ENCODE data around the gene C20orf204. TPM values are rescaled to one million over a fixed set of nuclear protein-coding genes. Genes with fewer than 3 reads are reported as not detected.

C20orf204 gene
- total and polyA plus RNA-seq, 2 of the 8 experiments (the other 6 are each of a cell fraction or from before 2014, with no cell fraction given): 0.39 to 0.52 TPM

DNA sequence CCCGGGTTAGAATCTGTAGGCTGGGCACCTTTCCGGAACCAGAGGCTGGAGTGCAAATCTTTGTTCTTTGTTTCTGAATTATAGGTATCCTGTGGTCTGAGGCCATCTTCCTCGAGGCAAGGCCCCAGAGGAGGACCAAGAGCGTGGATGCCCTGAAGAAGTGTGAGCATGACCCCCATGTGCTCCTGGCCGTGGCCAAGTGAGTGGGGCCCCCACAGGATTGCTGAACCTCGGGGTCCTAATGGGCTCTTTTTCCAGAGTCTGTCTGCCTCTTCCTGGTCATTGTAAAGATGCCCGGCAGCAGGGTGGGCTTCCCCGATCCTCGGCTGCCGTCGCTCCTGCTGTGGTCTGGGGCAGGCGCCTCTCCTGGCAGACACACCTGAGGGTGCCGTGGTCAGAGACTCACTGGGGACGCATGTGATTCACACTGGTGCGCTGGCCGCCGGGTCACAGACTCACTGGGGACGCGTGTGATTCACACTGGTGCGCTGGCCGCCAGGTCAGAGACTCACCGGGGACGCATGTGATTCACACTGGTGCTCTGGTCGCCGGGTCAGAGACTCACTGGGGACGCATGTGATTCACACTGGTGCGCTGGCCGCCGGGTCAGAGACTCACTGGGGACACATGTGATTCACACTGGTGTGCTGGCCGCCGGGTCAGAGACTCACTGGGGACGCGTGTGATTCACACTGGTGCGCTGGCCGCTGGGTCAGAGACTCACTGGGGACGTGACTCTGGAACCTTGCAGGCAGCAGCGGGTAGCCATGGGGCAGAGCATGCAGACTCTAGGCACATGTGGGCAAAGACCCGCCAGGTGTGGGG, 6.5 kb upstream of the C20orf204 start:
- FAIRE-seq: no peak
- Histone ChIP-seq H2BK12ac (ENCODE audit: low read depth, low read length) (no peak overlapping the region), H3K36me3 (ENCODE audit: control insufficient read depth in 2 of 4, insufficient read depth in 4 of 4, low read length in 3 of 4) (peaks cover 21 to 58% (median 44%) of the 10 kb centered on the region in 4 experiments), H3K23ac (ENCODE audit: insufficient read length) (no peak overlapping the region), H3K9ac (replicated peaks in 1 of 4; ENCODE audit: extremely low read depth in 1 of 4, low read depth in 3 of 4, low read length in 3 of 4) (no peak overlapping the region), H3K79me1 (ENCODE audit: low read depth, low read length) (peaks cover 2% of the 10 kb centered on the region; the same call in 1 of the 2 replicates), H3K18ac (ENCODE audit: extremely low read depth, low read length) (no peak overlapping the region), H4K5ac (ENCODE audit: insufficient read length, low read depth, low read length) (no peak overlapping the region), H2BK120ac (replicated peaks; ENCODE audit: low read depth, low read length) (no peak overlapping the region), H3K4ac (replicated peaks; ENCODE audit: insufficient read length, low read depth, low read length) (no peak overlapping the region), H3K9me3 (ENCODE audit: insufficient read depth in 2 of 2, low read depth in 1 of 2, low read length in 1 of 2) (no peaks in the 10 kb centered on the region), H2BK20ac (ENCODE audit: low read length) (no peak overlapping the region), H3K27ac (ENCODE audit: low read depth, low read length) (no peak overlapping the region), H3K23me2 (ENCODE audit: low read depth, low read length) (no peaks in the 10 kb centered on the region), H3K4me2 (ENCODE audit: insufficient read depth in 1 of 2, low read depth in 2 of 2, low read length in 2 of 2) (no peak overlapping the region), H3K4me3 (ENCODE audit: extremely low read depth in 1 of 4, insufficient read depth in 2 of 4, low read depth in 3 of 4, low read length in 4 of 4) (no peak overlapping the region), H3K56ac (replicated peaks; ENCODE audit: insufficient read length, low read depth, low read length) (no peak overlapping the region), H3K79me2 (ENCODE audit: control insufficient read depth in 1 of 2, insufficient read depth in 2 of 2, low read length in 2 of 2) (no peaks in the 10 kb centered on the region), H3K14ac (ENCODE audit: insufficient read length) (no peak overlapping the region), H3K27me3 (replicated peaks in 1 of 4; ENCODE audit: control insufficient read depth in 3 of 4, extremely low read depth in 1 of 4, insufficient read depth in 3 of 4, low read length in 3 of 4) (no peaks in the 10 kb centered on the region), H4K8ac (ENCODE audit: extremely low read depth, insufficient read depth, low read length) (no peak overlapping the region), H2AFZ (ENCODE audit: low read length) (no peak overlapping the region), H4K20me1 (replicated peaks in 1 of 2; ENCODE audit: control insufficient read depth in 1 of 2, insufficient read depth in 2 of 2, low read length in 2 of 2) (peaks cover 0 to 6% of the 10 kb centered on the region in 2 experiments), H2BK15ac (ENCODE audit: low read length) (no peak overlapping the region), H2BK5ac (ENCODE audit: low read depth, low read length) (no peak overlapping the region), H4K91ac (replicated peaks; ENCODE audit: insufficient read length, low read length) (no peak overlapping the region), H2AK5ac (ENCODE audit: low read depth, low read length) (no peak overlapping the region), H3K4me1 (replicated peaks in 1 of 4; ENCODE audit: control insufficient read depth in 3 of 4, insufficient read depth in 4 of 4, low read length in 3 of 4) (no peaks in the 10 kb centered on the region)
- 91% methylated on average over 32 of the region's 38 CpGs; no CpG with 5 or more reads in 1 of the 2 experiments for WGBS, 2 experiments (ENCODE audit: extremely low coverage in 1 of 2, insufficient coverage in 1 of 2, insufficient read length in 1 of 2, insufficient replicate concordance in 2 of 2, low coverage in 1 of 2, low lambda C conversion rate in 2 of 2, missing lambda C conversion rate in 1 of 2)
- ChIA-PET CTCF (ENCODE audit: partially characterized antibody) (interaction anchor here (0.9 to 2.1 kb wide), 3 partner anchors 12 to 91 kb away, joined by 3 to 5 read pairs (median 4); no protein-coding TSS in a partner anchor), POLR2A (ENCODE audit: partially characterized antibody) (no interaction called here)
- DNase-seq (ENCODE audit: low read depth in 1 of 2, low spot score in 2 of 2): no peak
- no peak for TF ChIP-seq TCF12 (IDR thresholded peaks at IDR 0.05; ENCODE audit: low read depth, low read length)
- TF ChIP-seq, protein P1, sequence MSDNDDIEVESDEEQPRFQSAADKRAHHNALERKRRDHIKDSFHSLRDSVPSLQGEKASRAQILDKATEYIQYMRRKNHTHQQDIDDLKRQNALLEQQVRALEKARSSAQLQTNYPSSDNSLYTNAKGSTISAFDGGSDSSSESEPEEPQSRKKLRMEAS (IDR thresholded peaks at IDR 0.05): no peak
